Measurements from ENCODE around the gene GAB3. TPM values are rescaled to one million over a fixed set of nuclear protein-coding genes. Genes with fewer than 3 reads are reported as not detected.
"Not testable (repeated sequence)": the region's sequence is repeated elsewhere in the genome, so short reads cannot be mapped to it uniquely, and the experiment has no call there.

The GAB3 gene
- total RNA-seq, 2 experiments from 2014 or later, result 17.7 to 18.7 TPM

DNA sequence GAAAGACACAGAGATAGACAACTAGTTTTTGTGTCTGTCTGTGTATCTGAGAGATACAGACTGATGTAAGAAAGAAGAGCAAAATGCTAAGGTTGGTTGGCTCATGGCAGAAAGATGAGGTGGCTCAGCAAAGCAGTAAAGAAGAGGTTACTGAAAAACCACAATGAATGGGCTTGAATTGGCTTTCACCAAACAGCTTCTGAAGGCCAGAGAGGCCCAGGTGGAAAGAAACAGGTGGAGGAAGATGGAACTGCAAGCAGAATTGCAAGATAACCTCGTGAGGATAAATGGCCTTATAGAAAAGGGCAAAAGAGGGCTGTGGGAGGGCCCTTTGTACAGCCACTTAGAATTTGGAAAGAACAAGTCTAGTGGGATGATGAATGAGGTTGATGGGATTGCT lies 39.6 kb downstream of the GAB3 start:
- Mint-ChIP-seq H3K4me3 (no peak overlapping the region), H3K27me3 (no peaks in the 10 kb centered on the region), H3K36me3 (peaks cover 35% of the 10 kb centered on the region), H3K27ac (peak overlapping the region; percentile 22), H3K4me1 (peaks cover 22% of the 10 kb centered on the region), H3K9me3 (no peaks in the 10 kb centered on the region)
- ATAC-seq (ENCODE audit: low read depth), result no peak
- no peak for DNase-seq
- POLR2A ChIA-PET, result no interaction called here

DNA sequence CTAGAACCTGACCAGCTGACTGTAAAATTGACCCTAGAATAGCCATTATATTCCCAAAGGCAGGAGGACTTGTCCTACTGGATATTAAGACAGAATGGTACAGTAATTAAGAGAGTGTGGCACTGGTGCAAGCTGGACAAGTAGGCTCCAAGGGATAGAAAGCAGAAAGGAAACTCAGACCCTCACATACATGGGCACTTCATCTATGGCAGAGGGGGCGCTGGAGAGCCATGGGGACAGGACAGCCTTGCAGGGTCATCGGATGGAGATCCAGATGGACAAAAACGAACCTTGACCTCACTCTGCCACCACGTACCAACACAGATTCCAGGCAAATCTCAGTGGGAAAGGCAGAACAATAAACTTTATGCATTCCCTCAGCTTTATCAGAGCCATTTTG lies 40.6 kb downstream of the GAB3 start:
- Mint-ChIP-seq H3K36me3 (peaks cover 41% of the 10 kb centered on the region), H3K9me3 (no peaks in the 10 kb centered on the region), H3K4me3 (no peak overlapping the region), H3K27me3 (no peaks in the 10 kb centered on the region), H3K27ac (no peak overlapping the region), H3K4me1 (peaks cover 22% of the 10 kb centered on the region)
- DNase-seq (no peak), ATAC-seq (ENCODE audit: low read depth) (no peak)
- POLR2A ChIA-PET, result no interaction called here

DNA sequence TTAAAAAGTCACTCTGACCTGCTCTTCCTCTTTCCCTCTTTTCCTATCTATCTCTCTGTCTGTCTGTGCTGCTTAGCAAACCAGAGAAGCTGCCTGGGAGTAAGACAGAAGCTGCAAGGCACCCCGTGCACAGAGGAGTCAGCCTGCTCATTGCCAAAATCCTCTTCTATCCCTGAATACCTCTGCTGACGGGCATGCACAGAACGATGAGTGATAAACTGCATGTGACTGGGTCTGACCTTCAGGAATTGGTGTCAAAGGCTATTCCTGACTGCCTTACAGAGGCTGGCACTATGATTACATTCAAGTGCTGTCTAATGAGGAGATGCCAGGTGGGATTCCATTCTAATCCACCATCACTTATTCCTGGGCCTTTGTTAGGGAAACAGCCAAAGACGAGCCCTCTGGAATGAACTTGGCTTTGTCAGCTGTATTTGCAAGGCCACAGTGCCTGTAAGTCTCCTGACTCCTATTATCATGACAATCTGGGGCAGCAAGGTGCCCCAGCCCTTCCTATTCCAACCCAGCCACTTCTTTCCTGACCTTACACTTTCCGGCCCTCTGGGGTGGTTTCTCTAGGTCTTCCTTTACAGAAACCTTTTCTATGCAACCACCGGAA lies 52.1 kb downstream of the GAB3 start:
- Mint-ChIP-seq H3K4me3 (no peak overlapping the region), H3K27me3 (no peaks in the 10 kb centered on the region), H3K9me3 (no peaks in the 10 kb centered on the region), H3K27ac (no peak overlapping the region), H3K36me3 (peaks cover 28% of the 10 kb centered on the region), H3K4me1 (peaks cover 2% of the 10 kb centered on the region)
- ATAC-seq (ENCODE audit: low read depth) (no peak), DNase-seq (no peak)
- POLR2A ChIA-PET, result no interaction called here

DNA sequence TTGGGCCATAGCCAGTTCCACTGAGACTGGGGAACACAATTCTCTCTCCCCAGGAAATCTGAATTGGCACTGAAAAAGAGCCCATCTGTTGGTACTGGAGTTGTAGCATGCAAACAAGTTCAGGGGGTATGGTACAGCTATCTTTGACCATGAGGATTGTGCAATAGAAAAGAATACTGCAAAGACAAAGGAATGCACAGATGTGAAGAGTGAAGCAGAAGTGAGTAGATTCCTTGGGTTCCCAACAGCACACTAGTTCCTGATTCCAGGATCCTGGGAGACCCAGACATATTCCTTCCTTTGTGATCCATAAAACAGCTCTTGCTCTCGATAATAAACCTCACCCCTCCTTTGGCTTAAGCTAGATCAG lies 54.2 kb downstream of the GAB3 start:
- ATAC-seq (ENCODE audit: low read depth) (no peak), DNase-seq (no peak)
- Mint-ChIP-seq H3K27me3 (no peaks in the 10 kb centered on the region), H3K4me3 (no peak overlapping the region), H3K9me3 (no peaks in the 10 kb centered on the region), H3K4me1 (peaks cover 9% of the 10 kb centered on the region), H3K27ac (no peak overlapping the region), H3K36me3 (peaks cover 29% of the 10 kb centered on the region)
- POLR2A ChIA-PET, result interaction anchor here (0.7 kb wide), 1 partner anchor 42 kb away, joined by 6 read pairs; no protein-coding TSS in a partner anchor

DNA sequence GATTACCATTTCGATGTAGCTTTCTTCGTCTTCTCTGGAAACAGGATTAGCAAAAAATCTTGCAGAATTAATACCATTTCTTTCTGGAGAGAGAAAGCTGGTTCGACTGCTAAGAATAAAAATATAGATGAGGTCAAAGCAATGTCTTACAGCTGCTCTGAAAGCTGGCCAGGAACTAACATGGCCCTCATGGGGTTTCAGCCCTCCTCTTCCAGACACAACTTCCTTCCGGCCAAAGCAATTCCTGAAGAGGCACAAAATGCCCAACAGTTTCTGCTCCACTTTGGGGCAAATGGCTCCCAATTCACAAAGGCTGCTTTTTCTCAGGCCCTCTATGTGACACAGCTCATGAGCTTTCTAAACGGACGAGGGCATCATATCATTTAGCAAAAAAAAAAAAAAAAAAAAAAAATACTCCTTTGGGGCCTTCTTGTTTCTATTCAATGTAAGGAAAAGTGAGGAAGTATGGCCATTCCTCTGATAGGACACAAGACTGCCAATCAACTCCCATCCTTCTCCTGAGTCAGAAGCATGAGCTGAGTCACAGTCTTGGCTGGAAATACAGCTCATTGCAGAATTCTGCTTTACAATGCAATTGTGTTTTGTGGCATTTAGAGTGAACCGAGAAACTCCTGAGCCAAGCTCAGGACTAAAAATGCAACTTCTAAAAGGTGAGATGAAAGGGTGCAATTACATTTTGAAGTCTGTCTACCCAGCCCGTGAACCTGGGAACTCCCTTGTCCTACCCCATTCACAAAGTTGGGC lies 54.8 kb downstream of the GAB3 start:
- DNase-seq (no peak), ATAC-seq (ENCODE audit: low read depth) (no peak)
- Mint-ChIP-seq H3K27ac (no peak overlapping the region), H3K27me3 (no peaks in the 10 kb centered on the region), H3K4me3 (no peak overlapping the region), H3K36me3 (peaks cover 32% of the 10 kb centered on the region), H3K4me1 (peaks cover 9% of the 10 kb centered on the region), H3K9me3 (no peaks in the 10 kb centered on the region)
- POLR2A ChIA-PET, result interaction anchor here (0.7 kb wide), 1 partner anchor 41 kb away, joined by 6 read pairs; no protein-coding TSS in a partner anchor

DNA sequence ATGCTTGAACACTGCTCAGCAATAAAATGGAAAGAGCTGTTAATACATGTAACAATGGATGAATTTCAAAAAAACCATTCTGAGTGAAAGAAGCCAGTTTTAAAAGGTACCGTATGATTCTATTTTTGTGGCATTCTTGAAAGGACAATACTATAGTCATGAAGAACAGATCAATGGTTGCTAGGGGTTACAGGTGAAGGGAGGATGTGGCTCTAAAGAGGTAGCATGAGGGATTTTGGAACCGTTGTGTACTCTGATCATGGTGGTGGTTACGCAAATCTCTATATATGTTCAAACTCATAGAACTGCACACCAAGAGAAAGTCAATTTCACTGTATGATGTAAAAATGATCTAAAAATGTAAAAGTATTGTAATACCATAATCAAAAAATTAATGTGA lies 57.5 kb downstream of the GAB3 start:
- ATAC-seq (ENCODE audit: low read depth) (no peak), DNase-seq (no peak)
- Mint-ChIP-seq H3K4me1 (peaks cover 9% of the 10 kb centered on the region), H3K27me3 (no peaks in the 10 kb centered on the region), H3K27ac (no peak overlapping the region), H3K9me3 (no peaks in the 10 kb centered on the region), H3K36me3 (peaks cover 31% of the 10 kb centered on the region), H3K4me3 (no peak overlapping the region)
- POLR2A ChIA-PET, result no interaction called here

DNA sequence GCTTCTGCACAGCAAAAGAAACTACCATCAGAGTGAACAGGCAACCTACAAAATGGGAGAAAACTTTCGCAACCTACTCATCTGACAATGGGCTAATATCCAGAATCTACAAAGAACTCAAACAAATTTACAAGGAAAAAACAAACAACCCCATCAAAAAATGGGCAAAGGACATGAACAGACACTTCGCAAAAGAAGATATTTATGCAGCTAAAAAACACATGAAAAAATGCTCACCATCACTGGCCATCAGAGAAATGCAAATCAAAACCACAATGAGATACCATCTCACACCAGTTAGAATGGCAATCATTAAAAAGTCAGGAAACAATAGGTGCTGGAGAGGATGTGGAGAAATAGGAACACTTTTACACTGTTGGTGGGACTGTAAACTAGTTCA lies 60.4 kb downstream of the GAB3 start:
- POLR2A ChIA-PET; H3K9me3 Mint-ChIP-seq; H3K4me1 Mint-ChIP-seq; ATAC-seq (ENCODE audit: low read depth); H3K27ac Mint-ChIP-seq; DNase-seq; H3K27me3 Mint-ChIP-seq; H3K4me3 Mint-ChIP-seq: not testable (repeated sequence)
- peaks cover 28% of the 10 kb centered on the region for H3K36me3 Mint-ChIP-seq

DNA sequence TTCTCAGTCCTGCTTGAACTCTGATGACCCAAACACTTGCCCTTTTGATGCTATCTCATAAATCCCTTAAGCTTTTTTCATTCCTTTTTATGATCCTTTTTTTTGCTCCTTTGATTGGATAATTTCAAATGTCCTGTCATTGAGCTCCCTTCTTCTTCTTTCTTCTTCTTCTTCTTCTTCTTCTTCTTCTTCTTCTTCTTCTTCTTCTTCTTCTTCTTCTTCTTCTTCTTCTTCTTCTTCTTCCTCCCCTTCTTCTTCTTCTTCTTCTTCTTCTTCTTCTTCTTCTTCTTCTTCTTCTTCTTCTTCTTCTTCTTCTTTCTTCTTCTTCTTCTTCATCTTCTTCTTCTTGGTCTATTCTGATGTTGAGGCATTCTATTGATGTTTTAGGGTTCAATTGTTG lies 78.8 kb downstream of the GAB3 start:
- POLR2A ChIA-PET; H3K36me3 Mint-ChIP-seq; H3K27ac Mint-ChIP-seq; DNase-seq; H3K4me3 Mint-ChIP-seq; H3K27me3 Mint-ChIP-seq; ATAC-seq (ENCODE audit: low read depth); H3K4me1 Mint-ChIP-seq: not testable (repeated sequence)
- peaks cover 11% of the 10 kb centered on the region for H3K9me3 Mint-ChIP-seq

DNA sequence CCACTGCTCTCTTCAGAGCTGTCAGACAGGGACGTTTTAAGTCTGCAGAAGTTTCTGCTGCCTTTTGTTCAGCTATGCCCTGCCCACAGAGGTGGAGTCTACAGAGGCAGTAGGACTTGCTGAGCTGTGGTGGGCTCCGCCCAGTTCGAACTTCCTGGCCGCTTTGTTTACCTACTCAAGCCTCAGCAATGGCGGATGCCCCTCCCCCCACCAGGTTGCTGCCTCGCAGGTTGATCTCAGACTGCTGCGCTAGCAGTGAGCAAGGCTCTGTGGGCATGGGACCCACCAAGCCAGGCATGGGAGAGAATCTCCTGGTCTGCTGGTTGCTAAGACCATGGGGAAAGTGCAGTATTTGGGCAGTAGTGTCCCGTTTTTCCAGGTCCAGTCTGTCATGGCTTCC lies 80.0 kb downstream of the GAB3 start:
- POLR2A ChIA-PET; H3K4me1 Mint-ChIP-seq; ATAC-seq (ENCODE audit: low read depth); DNase-seq; H3K4me3 Mint-ChIP-seq; H3K36me3 Mint-ChIP-seq; H3K27me3 Mint-ChIP-seq; H3K27ac Mint-ChIP-seq: not testable (repeated sequence)
- peaks cover 11% of the 10 kb centered on the region for H3K9me3 Mint-ChIP-seq

DNA sequence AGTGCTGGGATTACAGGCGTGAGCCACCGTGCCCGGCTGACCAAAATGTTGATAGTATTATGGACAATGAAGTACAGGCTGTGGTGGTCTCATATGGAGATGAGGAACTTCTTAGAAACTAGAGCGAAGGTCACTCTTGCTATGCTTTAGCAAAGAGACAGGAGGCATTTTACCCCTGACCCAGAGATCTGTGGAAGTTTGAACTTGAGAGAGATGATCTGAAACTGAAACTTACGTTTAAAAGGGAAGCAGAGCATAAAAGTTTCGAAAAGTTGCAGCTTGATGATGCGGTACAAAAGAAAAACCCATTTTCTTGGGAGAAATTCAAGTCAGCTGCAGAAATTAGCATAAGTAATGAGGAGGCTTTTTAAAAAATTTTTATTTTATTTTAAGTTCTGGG lies 89.0 kb downstream of the GAB3 start:
- Mint-ChIP-seq H3K27me3 (peaks cover 7% of the 10 kb centered on the region), H3K9me3 (peaks cover 4% of the 10 kb centered on the region), H3K36me3 (no peaks in the 10 kb centered on the region), H3K4me3 (no peak overlapping the region), H3K4me1 (peaks cover 6% of the 10 kb centered on the region), H3K27ac (no peak overlapping the region)
- DNase-seq (no peak), ATAC-seq (ENCODE audit: low read depth) (no peak)
- POLR2A ChIA-PET, result no interaction called here

DNA sequence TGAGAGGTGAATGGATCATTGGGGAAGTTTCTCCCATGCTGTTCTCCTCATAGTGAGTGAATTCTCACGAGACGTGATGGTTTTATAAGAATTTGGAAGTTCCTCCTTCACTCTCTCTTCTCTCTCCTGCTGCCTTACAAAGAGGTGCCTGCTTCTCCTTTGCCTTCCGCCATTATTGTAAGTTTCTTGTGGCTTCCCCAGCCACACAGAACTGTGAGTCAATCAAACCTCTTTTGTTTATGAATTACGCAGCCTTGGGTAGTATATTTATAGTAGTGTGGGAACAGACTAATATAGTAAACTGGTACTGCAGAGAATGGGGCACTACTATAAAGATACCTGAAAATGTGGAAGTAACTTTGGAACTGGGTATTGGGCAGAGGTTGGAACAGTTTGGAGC lies 89.7 kb downstream of the GAB3 start:
- ATAC-seq (ENCODE audit: low read depth) (no peak), DNase-seq (no peak)
- H3K36me3 Mint-ChIP-seq, result no peaks in the 10 kb centered on the region
- no peak overlapping the region for H3K4me3 Mint-ChIP-seq
- H3K27ac Mint-ChIP-seq, result no peak overlapping the region
- peaks cover 4% of the 10 kb centered on the region for H3K9me3 Mint-ChIP-seq
- POLR2A ChIA-PET, result no interaction called here
- peaks cover 6% of the 10 kb centered on the region for H3K4me1 Mint-ChIP-seq
- H3K27me3 Mint-ChIP-seq, result peaks cover 7% of the 10 kb centered on the region

DNA sequence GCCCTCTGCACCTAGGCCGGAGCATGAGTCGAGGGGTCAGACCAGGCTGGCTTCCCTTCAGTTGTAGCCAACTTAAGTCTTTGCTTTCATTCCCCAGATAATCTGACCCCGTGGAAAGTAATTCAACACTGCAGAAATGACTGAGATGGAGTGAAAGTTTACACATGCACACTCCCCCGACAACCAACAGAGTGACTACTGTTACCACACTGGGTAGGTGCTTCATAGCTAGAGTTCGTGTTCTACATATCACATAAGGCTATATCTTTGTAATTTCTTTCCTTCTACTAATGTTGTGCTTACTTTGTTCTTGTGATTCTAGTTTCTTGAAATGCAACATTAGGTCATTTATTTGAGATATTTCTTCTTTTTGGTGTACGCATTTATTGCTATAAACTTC lies 90.3 kb downstream of the GAB3 start:
- POLR2A ChIA-PET, result no interaction called here
- DNase-seq (no peak), ATAC-seq (ENCODE audit: low read depth) (no peak)
- Mint-ChIP-seq H3K4me1 (peaks cover 2% of the 10 kb centered on the region), H3K9me3 (peaks cover 4% of the 10 kb centered on the region), H3K4me3 (no peak overlapping the region), H3K27me3 (peaks cover 7% of the 10 kb centered on the region), H3K36me3 (no peaks in the 10 kb centered on the region), H3K27ac (no peak overlapping the region)

DNA sequence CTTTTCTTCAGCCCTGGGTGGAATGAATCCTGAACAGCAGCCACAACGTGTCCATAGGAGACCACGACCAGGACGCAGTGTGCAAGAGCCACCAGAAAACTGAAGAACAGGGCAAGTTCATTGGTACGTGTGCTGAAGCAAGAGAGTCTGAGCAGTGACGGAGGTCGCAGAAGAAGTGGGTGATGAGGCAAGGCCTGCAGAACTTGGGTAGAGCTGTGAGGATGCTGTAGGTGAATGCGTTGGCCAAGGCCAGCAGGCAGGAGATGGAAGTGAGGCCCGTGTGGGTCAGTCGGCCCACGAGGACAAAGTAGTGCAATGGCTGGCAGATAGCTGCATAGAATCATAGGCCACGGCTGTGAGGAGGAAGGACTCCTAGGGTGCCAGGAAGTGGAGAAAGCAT lies 91.9 kb downstream of the GAB3 start:
- peaks cover 2% of the 10 kb centered on the region for H3K4me1 Mint-ChIP-seq
- H3K9me3 Mint-ChIP-seq, result peaks cover 4% of the 10 kb centered on the region
- ATAC-seq (ENCODE audit: low read depth) (no peak), DNase-seq (no peak)
- peaks cover 2% of the 10 kb centered on the region for H3K27me3 Mint-ChIP-seq
- H3K36me3 Mint-ChIP-seq, result no peaks in the 10 kb centered on the region
- H3K4me3 Mint-ChIP-seq, result no peak overlapping the region
- no peak overlapping the region for H3K27ac Mint-ChIP-seq
- POLR2A ChIA-PET, result no interaction called here

DNA sequence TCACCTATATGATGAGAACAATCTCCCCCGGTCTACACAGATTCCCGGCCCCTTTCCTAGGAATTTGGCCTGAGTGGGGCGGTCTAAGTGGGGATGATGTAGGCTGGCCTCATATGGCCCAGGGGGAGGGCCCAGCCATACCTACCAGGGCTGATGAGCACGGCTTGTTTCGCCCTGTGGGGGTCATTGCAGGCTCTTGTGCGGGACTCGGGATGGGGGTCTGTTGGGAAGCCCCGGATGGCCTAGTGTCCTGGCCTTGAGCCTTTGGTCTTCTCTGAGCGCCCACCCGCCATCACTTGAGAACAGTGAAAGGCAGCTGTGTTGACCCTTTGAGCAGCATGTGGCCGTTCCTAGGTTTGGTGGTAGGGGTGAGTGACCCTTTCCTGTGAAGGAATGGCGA lies 92.7 kb downstream of the GAB3 start:
- H3K4me3 Mint-ChIP-seq, result no peak overlapping the region
- POLR2A ChIA-PET, result no interaction called here
- H3K27ac Mint-ChIP-seq, result no peak overlapping the region
- no peaks in the 10 kb centered on the region for H3K36me3 Mint-ChIP-seq
- H3K27me3 Mint-ChIP-seq, result no peaks in the 10 kb centered on the region
- ATAC-seq (ENCODE audit: low read depth), result no peak
- no peak for DNase-seq
- H3K9me3 Mint-ChIP-seq, result peaks cover 4% of the 10 kb centered on the region
- H3K4me1 Mint-ChIP-seq, result no peaks in the 10 kb centered on the region

Measured in activated naive CD8-positive, alpha-beta T cell treated with anti-CD3 and anti-CD28 coated beads, Interleukin-2, amount 10 ng/mL, durations not matched to agents 7 days and 5 days (primary cell).